CD4-positive, alpha-beta memory T cell (primary cell): ENCODE results near the gene KRCC1. TPM values are rescaled to one million over a fixed set of nuclear protein-coding genes. Genes with fewer than 3 reads are reported as not detected.
"Not testable (repeated sequence)": the region's sequence is repeated elsewhere in the genome, so short reads cannot be mapped to it uniquely, and the experiment has no call there.

ENCODE experiments used
- CTCF ChIA-PET: fragments of 350-600 bp; sonication (Branson Sonifier 250); formaldehyde crosslinking; loops from one replicate; lab custom pipeline; 2021; ENCODE audit warnings: inconsistent platforms; ENCODE audit not compliant: partially characterized antibody; lab: Charles Lee
- POLR2A ChIA-PET: fragments of 350-600 bp; sonication (Branson Sonifier 250); formaldehyde crosslinking; loops from one replicate; lab custom pipeline; 2021; ENCODE audit not compliant: partially characterized antibody; lab: Charles Lee
- DNase-seq, 5 donors: peaks; one replicate each; pipeline versions ENCODE4 v3.0.0 to v3.0.0-alpha.2; 2020 to 2022; ENCODE audit warnings: mixed read lengths in 1 of 5
- H3K27ac ChIP-seq: one replicate; pipeline ENCODE4 v1.7.0; 2013; ENCODE audit warnings: low read depth, low read length
- H3K27me3 ChIP-seq: 2 replicates; pipeline ENCODE4 v1.7.0; 2013; ENCODE audit warnings: mild to moderate bottlenecking, low read length, moderate library complexity; ENCODE audit not compliant: insufficient read depth
- H3K36me3 ChIP-seq: 2 replicates; pipeline ENCODE4 v1.7.0; 2013; ENCODE audit warnings: mild to moderate bottlenecking, low read length, moderate library complexity; ENCODE audit not compliant: insufficient read depth
- H3K4me1 ChIP-seq: 2 replicates; pipeline ENCODE4 v1.7.0; 2013; ENCODE audit warnings: mild to moderate bottlenecking, low read length, moderate library complexity; ENCODE audit not compliant: insufficient read depth
- H3K4me3 ChIP-seq, 2 donors: one replicate each; pipeline ENCODE4 v1.7.0; 2013; ENCODE audit warnings: low read length in 2 of 2, mild to moderate bottlenecking in 1 of 2
- H3K9me3 ChIP-seq, 2 donors: one replicate each; pipeline ENCODE4 v1.7.0; 2013; ENCODE audit warnings: low read length in 2 of 2, control low read depth in 1 of 2; ENCODE audit not compliant: control insufficient read depth in 1 of 2
- H3K27ac Mint-ChIP-seq, 7 donors: one replicate each; pipeline ENCODE4 v1.8.0; 2020 to 2021; ENCODE audit warnings: mixed read lengths in 7 of 7, mild to moderate bottlenecking in 6 of 7, inconsistent platforms in 3 of 7, moderate library complexity in 3 of 7
- H3K27me3 Mint-ChIP-seq, 2 donors: one replicate each; pipeline ENCODE4 v1.8.0; 2020 to 2021; ENCODE audit warnings: mixed read lengths in 2 of 2
- H3K36me3 Mint-ChIP-seq, 2 donors: one replicate each; pipeline ENCODE4 v1.8.0; 2020 to 2021; ENCODE audit warnings: mixed read lengths in 2 of 2, inconsistent platforms in 1 of 2, mild to moderate bottlenecking in 1 of 2
- H3K4me1 Mint-ChIP-seq, 4 donors: one replicate each; pipeline ENCODE4 v1.8.0; 2020 to 2021; ENCODE audit warnings: mixed read lengths in 4 of 4, mild to moderate bottlenecking in 1 of 4
- H3K4me3 Mint-ChIP-seq, 8 donors: one replicate each; pipeline ENCODE4 v1.8.0; 2020 to 2021; ENCODE audit warnings: mixed read lengths in 8 of 8, mild to moderate bottlenecking in 7 of 8, moderate library complexity in 6 of 8, inconsistent platforms in 3 of 8
- H3K9me3 Mint-ChIP-seq, 8 donors: one replicate each; pipeline ENCODE4 v1.8.0; 2020 to 2021; ENCODE audit warnings: mixed read lengths in 8 of 8, mild to moderate bottlenecking in 5 of 8, inconsistent platforms in 3 of 8, moderate library complexity in 1 of 8
- intact Hi-C: fragments of 100-400 bp; cut with micrococcal nuclease; formaldehyde crosslinking; loops from one replicate; pipeline ENCODE4 v1.15.1; 2023
- polyA plus RNA-seq, 2 donors: library from polyadenylated mRNA; unstranded; fragments of 300-500 nt; fragmentation: Illumina TruSeq; gene quantifications; one replicate each; pipeline ENCODE4 v1.2.3, GENCODE V29; 2021
- total RNA-seq, 2 experiments: library from RNA; stranded (reverse); gene quantifications; one replicate each; pipeline ENCODE4 v1.2.3, GENCODE V29; 2021

Gene KRCC1
- total and polyA plus RNA-seq, 4 experiments from 2014 or later: 32.3 to 40.1 (median 36.5) TPM

DNA sequence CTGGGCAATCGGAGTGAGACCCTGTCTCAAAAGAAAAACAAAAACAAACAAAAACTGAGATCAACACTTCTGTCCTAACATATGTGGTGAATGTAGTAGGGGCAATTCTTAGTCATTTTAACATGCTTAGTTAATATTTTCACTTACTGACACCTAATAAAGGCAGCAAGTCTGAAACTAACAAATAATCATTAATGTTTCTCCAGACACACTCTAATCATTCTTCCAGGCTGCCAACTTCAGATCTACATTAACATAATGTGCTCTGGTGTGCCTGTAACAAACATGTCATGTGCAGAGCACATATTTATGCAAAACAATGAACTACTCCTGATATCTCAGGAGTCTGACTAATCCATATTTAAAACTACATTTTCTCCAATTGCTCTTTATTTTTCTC lies 6.0 kb downstream of the KRCC1 start:
- no peak overlapping the region for H3K4me3 Mint-ChIP-seq
- peaks cover 0 to 30% of the 10 kb centered on the region in 2 donors for H3K36me3 Mint-ChIP-seq
- Histone ChIP-seq H3K36me3 (no peaks in the 10 kb centered on the region), H3K27ac (no peak overlapping the region), H3K4me3 (no peak overlapping the region), H3K9me3 (no peaks in the 10 kb centered on the region), H3K4me1 (peaks cover 25% of the 10 kb centered on the region), H3K27me3 (no peaks in the 10 kb centered on the region)
- no peak for DNase-seq
- CTCF ChIA-PET: interaction anchor here (1.3 to 5.9 kb wide), 2 partner anchors 10 to 12 kb away, joined by 3 to 41 read pairs; no protein-coding TSS in a partner anchor
- H3K4me1 Mint-ChIP-seq: peaks cover 35 to 62% (median 50%) of the 10 kb centered on the region in 4 donors
- POLR2A ChIA-PET: interaction anchor here (0.6 to 1.5 kb wide), 3 partner anchors 10 to 37 kb away, joined by 3 read pairs; no protein-coding TSS in a partner anchor
- H3K27ac Mint-ChIP-seq: peak overlapping the region in 4 of 7 donors; percentile 1 to 75 (median 36)
- intact Hi-C loops: loop anchor here (1.0 kb wide), 1 partner anchor 17 kb away; no protein-coding TSS in a partner anchor
- no peaks in the 10 kb centered on the region for H3K9me3 Mint-ChIP-seq
- no peaks in the 10 kb centered on the region for H3K27me3 Mint-ChIP-seq

DNA sequence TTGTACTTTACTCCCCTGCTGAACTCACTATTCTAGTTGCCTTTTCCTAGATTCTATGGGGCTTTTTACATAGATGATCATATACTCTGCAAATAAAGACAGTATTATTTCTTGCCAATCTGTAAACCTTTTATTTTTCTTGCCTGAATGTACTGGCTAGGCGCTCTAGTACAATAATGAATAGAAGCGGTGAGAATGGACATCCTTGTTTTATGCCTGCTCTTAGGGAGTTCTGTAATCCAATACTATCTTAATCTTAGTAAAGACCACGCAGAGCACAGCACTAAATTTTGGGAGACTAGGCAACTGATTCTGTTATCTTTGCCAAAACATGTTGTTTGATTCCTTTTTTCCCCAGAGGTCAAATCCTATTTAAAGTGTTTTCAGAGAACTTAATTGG lies 7.0 kb downstream of the KRCC1 start:
- DNase-seq: no peak
- Histone ChIP-seq H3K27me3 (no peaks in the 10 kb centered on the region), H3K9me3 (no peaks in the 10 kb centered on the region), H3K4me3 (no peak overlapping the region), H3K27ac (no peak overlapping the region), H3K36me3 (no peaks in the 10 kb centered on the region), H3K4me1 (peaks cover 14% of the 10 kb centered on the region)
- ChIA-PET CTCF (interaction anchor here (0.7 to 5.9 kb wide), 3 partner anchors 11 to 14 kb away, joined by 3 to 41 read pairs (median 3); no protein-coding TSS in a partner anchor), POLR2A (interaction anchor here (1.2 kb wide), 1 partner anchor 12 kb away, joined by 3 read pairs; no protein-coding TSS in a partner anchor)
- peaks cover 26 to 55% (median 40%) of the 10 kb centered on the region in 4 donors for H3K4me1 Mint-ChIP-seq
- H3K27ac Mint-ChIP-seq: no peak overlapping the region
- peaks cover 3 to 28% of the 10 kb centered on the region in 2 donors for H3K36me3 Mint-ChIP-seq
- H3K9me3 Mint-ChIP-seq: no peaks in the 10 kb centered on the region
- intact Hi-C loops: no loop called here
- no peak overlapping the region for H3K4me3 Mint-ChIP-seq
- H3K27me3 Mint-ChIP-seq: no peaks in the 10 kb centered on the region

DNA sequence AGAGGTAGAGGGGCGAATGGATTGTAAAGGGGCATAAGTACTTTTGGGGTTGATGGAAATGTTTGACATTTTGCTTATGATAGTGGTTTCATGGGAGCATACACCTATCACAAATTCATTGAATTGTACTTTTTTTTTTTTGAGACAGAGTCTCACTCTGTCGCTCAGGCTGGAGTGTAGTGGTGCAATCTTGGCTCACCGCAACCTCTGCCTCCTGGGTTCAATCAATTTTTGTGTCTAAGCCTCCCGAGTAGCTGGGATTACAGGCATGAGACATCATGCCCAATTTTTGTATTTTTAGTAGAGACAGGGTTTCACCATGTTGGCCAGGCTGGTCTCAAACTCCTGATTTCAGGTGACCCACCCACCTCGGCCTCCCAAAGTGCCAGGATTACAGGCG lies 10.0 kb downstream of the KRCC1 start:
- POLR2A ChIA-PET: interaction anchor here (1.0 to 1.1 kb wide), 2 partner anchors 9 kb away, joined by 3 to 5 read pairs; no protein-coding TSS in a partner anchor
- H3K4me1 Mint-ChIP-seq: peaks cover 23 to 57% (median 43%) of the 10 kb centered on the region in 4 donors

DNA sequence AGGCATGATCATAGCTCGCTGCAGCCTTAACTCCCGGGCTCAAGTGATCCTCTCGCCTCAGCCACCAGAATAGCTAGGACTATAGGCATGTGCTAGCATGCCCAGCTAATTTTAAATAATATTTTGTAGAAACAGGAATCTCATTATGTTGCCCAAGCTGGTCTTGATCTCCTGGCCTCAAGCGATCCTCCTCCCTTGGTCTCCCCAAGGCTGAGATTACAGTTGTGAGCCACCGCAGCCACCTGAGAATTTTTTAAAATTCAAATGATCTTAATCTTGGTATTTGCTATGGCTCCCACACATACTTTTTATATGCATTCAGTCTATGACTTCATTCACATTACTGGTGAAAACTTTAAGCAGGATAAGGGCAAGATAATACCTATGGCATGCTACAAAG lies 13.1 kb downstream of the KRCC1 start:
- H3K27me3 Mint-ChIP-seq: no peaks in the 10 kb centered on the region
- Histone ChIP-seq H3K4me3 (no peak overlapping the region), H3K4me1 (no peaks in the 10 kb centered on the region), H3K36me3 (no peaks in the 10 kb centered on the region), H3K27me3 (no peaks in the 10 kb centered on the region), H3K27ac (no peak overlapping the region), H3K9me3 (no peaks in the 10 kb centered on the region)
- intact Hi-C loops: no loop called here
- H3K9me3 Mint-ChIP-seq: no peaks in the 10 kb centered on the region
- peaks cover 4 to 15% of the 10 kb centered on the region in 2 donors for H3K36me3 Mint-ChIP-seq
- peaks cover 25 to 53% (median 38%) of the 10 kb centered on the region in 4 donors for H3K4me1 Mint-ChIP-seq
- ChIA-PET CTCF (interaction anchor here (2.4 kb wide), 1 partner anchor 18 kb away, joined by 8 read pairs; no protein-coding TSS in a partner anchor), POLR2A (interaction anchor here (1.5 kb wide), 1 partner anchor 12 kb away, joined by 4 read pairs; no protein-coding TSS in a partner anchor)
- no peak overlapping the region for H3K4me3 Mint-ChIP-seq
- H3K27ac Mint-ChIP-seq: peak overlapping the region in 1 of 7 donors; percentile 60
- DNase-seq: no peak

More for the DNA sequence above, 10.0 kb downstream of the KRCC1 start:
- H3K27ac ChIP-seq, DNase-seq, H3K36me3 ChIP-seq, H3K9me3 ChIP-seq, H3K4me1 ChIP-seq, H3K27me3 Mint-ChIP-seq, H3K4me3 ChIP-seq, H3K27me3 ChIP-seq, H3K9me3 Mint-ChIP-seq, intact Hi-C loops: not testable (repeated sequence)
- H3K36me3 Mint-ChIP-seq: peaks cover 9 to 18% of the 10 kb centered on the region in 2 donors
- peak overlapping the region in 1 of 8 donors; percentile 61 for H3K4me3 Mint-ChIP-seq
- CTCF ChIA-PET: interaction anchor here (1.5 kb wide), 1 partner anchor 15 kb away, joined by 10 read pairs; no protein-coding TSS in a partner anchor
- peak overlapping the region in 3 of 7 donors; percentile 15 to 46 (median 33) for H3K27ac Mint-ChIP-seq

DNA sequence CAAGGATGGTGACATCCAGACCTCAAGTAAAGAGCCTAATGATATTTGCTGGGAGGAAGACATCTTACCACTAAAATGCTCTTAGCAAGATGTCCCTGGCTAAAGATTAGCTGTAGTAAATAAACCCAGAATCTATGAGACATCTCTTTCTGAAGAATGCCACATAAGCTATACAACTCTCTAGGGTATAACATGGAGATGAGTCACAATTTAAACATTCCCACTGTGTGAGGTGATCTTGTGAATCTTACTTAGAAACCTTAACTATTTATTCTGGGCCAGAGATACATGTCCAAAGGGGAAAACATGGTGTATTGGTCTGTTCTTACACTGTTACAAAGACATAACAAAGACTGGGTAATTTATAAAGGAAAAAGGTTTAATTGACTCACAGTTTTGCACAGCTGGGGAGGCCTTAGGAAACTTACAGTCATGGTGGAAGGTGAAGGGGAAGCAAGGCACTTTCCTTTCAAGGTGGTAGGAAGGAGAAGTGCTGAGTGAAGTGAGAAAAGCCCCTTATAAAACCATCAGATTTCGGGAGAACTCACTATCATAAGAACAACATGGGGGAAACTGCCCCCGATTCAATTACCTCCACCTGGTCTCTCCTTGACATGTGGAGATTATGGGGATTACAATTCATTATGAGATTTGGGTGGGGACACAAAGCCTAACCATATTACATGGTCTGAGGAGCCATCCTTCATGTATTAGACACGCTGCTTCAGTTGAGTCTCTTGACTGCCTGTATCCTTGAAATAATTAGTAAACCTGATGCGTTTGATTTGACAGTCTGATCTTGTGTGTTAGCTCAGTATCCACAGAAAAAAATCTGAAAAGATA lies 17.1 kb downstream of the KRCC1 start:
- CTCF ChIA-PET: interaction anchor here (0.8 to 2.3 kb wide), 4 partner anchors 11 to 122 kb away, joined by 3 to 13 read pairs (median 4); no protein-coding TSS in a partner anchor
- no peak overlapping the region for H3K4me3 ChIP-seq
- Mint-ChIP-seq H3K4me1 (peaks cover 22 to 53% (median 36%) of the 10 kb centered on the region in 4 donors), H3K9me3 (no peaks in the 10 kb centered on the region), H3K36me3 (peaks cover 22 to 30% of the 10 kb centered on the region in 2 donors), H3K27ac (peak overlapping the region in 1 of 7 donors; percentile 33), H3K4me3 (no peak overlapping the region), H3K27me3 (no peaks in the 10 kb centered on the region)
- POLR2A ChIA-PET: interaction anchor here (1.2 kb wide), 1 partner anchor 16 kb away, joined by 3 read pairs; no protein-coding TSS in a partner anchor
- H3K36me3 ChIP-seq: no peaks in the 10 kb centered on the region
- no peak for DNase-seq
- intact Hi-C loops: no loop called here
- no peak overlapping the region for H3K27ac ChIP-seq
- H3K9me3 ChIP-seq: no peaks in the 10 kb centered on the region
- no peaks in the 10 kb centered on the region for H3K27me3 ChIP-seq
- H3K4me1 ChIP-seq: no peaks in the 10 kb centered on the region

DNA sequence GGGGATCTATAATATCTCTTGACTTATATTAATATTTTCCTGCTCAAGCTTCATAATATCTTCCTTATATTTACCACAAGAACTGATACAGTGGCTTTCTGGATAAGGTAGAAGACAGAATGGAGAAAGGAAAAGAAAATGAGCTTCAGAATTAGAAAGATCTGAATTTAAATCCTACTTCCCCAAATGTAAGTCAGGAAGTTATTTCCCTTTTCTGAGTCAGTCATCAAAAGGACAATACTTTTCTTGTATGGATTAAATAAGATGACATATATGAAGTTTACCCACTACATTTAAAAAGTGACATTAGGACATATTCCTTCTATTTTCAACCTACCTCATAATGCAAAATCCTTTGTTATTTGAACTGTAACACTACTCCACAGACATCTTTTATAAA lies 19.0 kb downstream of the KRCC1 start:
- DNase-seq: no peak
- Histone ChIP-seq H3K9me3 (no peaks in the 10 kb centered on the region), H3K36me3 (peaks cover 4% of the 10 kb centered on the region), H3K27me3 (no peaks in the 10 kb centered on the region), H3K4me1 (no peaks in the 10 kb centered on the region), H3K27ac (no peak overlapping the region), H3K4me3 (no peak overlapping the region)
- ChIA-PET POLR2A (interaction anchor here (1.2 to 1.5 kb wide), 2 partner anchors 9 to 18 kb away, joined by 3 to 7 read pairs; no protein-coding TSS in a partner anchor), CTCF (interaction anchor here (1.1 to 2.3 kb wide), 2 partner anchors 24 to 36 kb away, joined by 3 to 13 read pairs; no protein-coding TSS in a partner anchor)
- Mint-ChIP-seq H3K27me3 (no peaks in the 10 kb centered on the region), H3K27ac (no peak overlapping the region), H3K4me1 (peaks cover 20 to 39% (median 27%) of the 10 kb centered on the region in 4 donors), H3K4me3 (no peak overlapping the region), H3K9me3 (no peaks in the 10 kb centered on the region), H3K36me3 (peaks cover 30 to 34% of the 10 kb centered on the region in 2 donors)
- intact Hi-C loops: no loop called here
